Measurements from ENCODE around the gene COX10.
"Not testable (repeated sequence)": the region's sequence is repeated elsewhere in the genome, so short reads cannot be mapped to it uniquely, and the experiment has no call there.

The COX10 gene

GRCh38 chr17:14239271-14239670 is 170.0 kb downstream of the COX10 start:
- DNase-seq (ENCODE audit: low read depth in 4 of 4, low spot score in 1 of 4): not testable (repeated sequence)

- no peak for DNase-seq (ENCODE audit: low read depth in 4 of 4, low spot score in 1 of 4)
Observed at GRCh38 chr17:14245002-14245401, 175.7 kb downstream of the COX10 start.

GRCh38 chr17:14245629-14246028 is 176.3 kb downstream of the COX10 start:
- DNase-seq (ENCODE audit: low read depth in 4 of 4, low spot score in 1 of 4): no peak
